ENCODE results near the gene USP6NL.

The USP6NL gene

GRCh38 chr10:11511321-11511720, 100.1 kb downstream of the USP6NL start:
- H3K9me3 ChIP-seq (ENCODE audit: insufficient read depth, low read depth, low read length) = no peaks in the 10 kb centered on the region
- no peak overlapping the region for H3K9ac ChIP-seq (ENCODE audit: low read depth, low read length, poor library complexity, severe bottlenecking)
- H3K79me2 ChIP-seq (ENCODE audit: insufficient read depth, low read length) = no peaks in the 10 kb centered on the region
- no peaks in the 10 kb centered on the region for H3F3A ChIP-seq (ENCODE audit: low read depth)
- TF ChIP-seq EZH2phosphoT487 (IDR thresholded peaks at IDR 0.05; ENCODE audit: borderline replicate concordance) (no peak), CTCF (conservative IDR thresholded peaks at IDR 0.05; ENCODE audit: low read length) (no peak)
- H3K4me2 ChIP-seq (ENCODE audit: low read depth, low read length, poor library complexity, severe bottlenecking) = no peak overlapping the region
- no peaks in the 10 kb centered on the region for H4K20me1 ChIP-seq (ENCODE audit: insufficient read depth, low read length, poor library complexity, severe bottlenecking)
- H3K9me2 ChIP-seq (replicated peaks; ENCODE audit: low read depth, low read length) = no peaks in the 10 kb centered on the region
- H3K4me3 ChIP-seq (ENCODE audit: low read length, poor library complexity, severe bottlenecking) = no peak overlapping the region
- no peaks in the 10 kb centered on the region for H3K27me3 ChIP-seq (ENCODE audit: insufficient read depth, low read length, poor library complexity, severe bottlenecking)
- peaks cover 10% of the 10 kb centered on the region; the same call in 1 of the 2 replicates for H3K36me3 ChIP-seq (ENCODE audit: insufficient read depth, low read length)
- no peaks in the 10 kb centered on the region for H3K4me1 ChIP-seq (ENCODE audit: insufficient read depth, low read length, poor library complexity, severe bottlenecking)
- no peak overlapping the region for H2AFZ ChIP-seq (ENCODE audit: low read length)

- H3K36me3 ChIP-seq (ENCODE audit: insufficient read depth, low read length) = peaks cover 10% of the 10 kb centered on the region; the same call in 1 of the 2 replicates
- no peak overlapping the region for H3K4me3 ChIP-seq (ENCODE audit: low read length, poor library complexity, severe bottlenecking)
- H3K27me3 ChIP-seq (ENCODE audit: insufficient read depth, low read length, poor library complexity, severe bottlenecking) = no peaks in the 10 kb centered on the region
These were observed 100.7 kb downstream of the USP6NL start for GRCh38 chr10:11510736-11511135.

GRCh38 chr10:11510281-11510680, 101.2 kb downstream of the USP6NL start:
- no peak overlapping the region for H3K4me2 ChIP-seq (ENCODE audit: low read depth, low read length, poor library complexity, severe bottlenecking)
- H3K4me3 ChIP-seq (ENCODE audit: low read length, poor library complexity, severe bottlenecking) = no peak overlapping the region
- no peak for TF ChIP-seq EZH2phosphoT487 (IDR thresholded peaks at IDR 0.05; ENCODE audit: borderline replicate concordance)
- no peak for TF ChIP-seq CTCF (conservative IDR thresholded peaks at IDR 0.05; ENCODE audit: low read length)
- no peaks in the 10 kb centered on the region for H3K4me1 ChIP-seq (ENCODE audit: insufficient read depth, low read length, poor library complexity, severe bottlenecking)
- no peak overlapping the region for H3K9ac ChIP-seq (ENCODE audit: low read depth, low read length, poor library complexity, severe bottlenecking)
- H3K9me2 ChIP-seq (replicated peaks; ENCODE audit: low read depth, low read length) = no peaks in the 10 kb centered on the region
- no peaks in the 10 kb centered on the region for H3K9me3 ChIP-seq (ENCODE audit: insufficient read depth, low read depth, low read length)
- no peak overlapping the region for H2AFZ ChIP-seq (ENCODE audit: low read length)
- no peaks in the 10 kb centered on the region for H3F3A ChIP-seq (ENCODE audit: low read depth)
- H3K27me3 ChIP-seq (ENCODE audit: insufficient read depth, low read length, poor library complexity, severe bottlenecking) = no peaks in the 10 kb centered on the region
- peaks cover 10% of the 10 kb centered on the region; the same call in 1 of the 2 replicates for H3K36me3 ChIP-seq (ENCODE audit: insufficient read depth, low read length)
- no peaks in the 10 kb centered on the region for H4K20me1 ChIP-seq (ENCODE audit: insufficient read depth, low read length, poor library complexity, severe bottlenecking)
- H3K79me2 ChIP-seq (ENCODE audit: insufficient read depth, low read length) = no peaks in the 10 kb centered on the region

More at GRCh38 chr10:11510736-11511135, 100.7 kb downstream of the USP6NL start:
- no peak overlapping the region for H2AFZ ChIP-seq (ENCODE audit: low read length)
- TF ChIP-seq CTCF (conservative IDR thresholded peaks at IDR 0.05; ENCODE audit: low read length) (no peak), EZH2phosphoT487 (IDR thresholded peaks at IDR 0.05; ENCODE audit: borderline replicate concordance) (no peak)
- H3K9me3 ChIP-seq (ENCODE audit: insufficient read depth, low read depth, low read length) = no peaks in the 10 kb centered on the region
- H3K9me2 ChIP-seq (replicated peaks; ENCODE audit: low read depth, low read length) = no peaks in the 10 kb centered on the region
- no peaks in the 10 kb centered on the region for H4K20me1 ChIP-seq (ENCODE audit: insufficient read depth, low read length, poor library complexity, severe bottlenecking)
- H3K4me1 ChIP-seq (ENCODE audit: insufficient read depth, low read length, poor library complexity, severe bottlenecking) = no peaks in the 10 kb centered on the region
- no peak overlapping the region for H3K9ac ChIP-seq (ENCODE audit: low read depth, low read length, poor library complexity, severe bottlenecking)
- no peaks in the 10 kb centered on the region for H3F3A ChIP-seq (ENCODE audit: low read depth)
- H3K4me2 ChIP-seq (ENCODE audit: low read depth, low read length, poor library complexity, severe bottlenecking) = no peak overlapping the region
- H3K79me2 ChIP-seq (ENCODE audit: insufficient read depth, low read length) = no peaks in the 10 kb centered on the region
